MV-4-11 (cell line): Measurements from ENCODE around the gene OTOF.

Source experiments
- DNase-seq: peaks from one replicate; lab custom pipeline; 2025; lab: John Stamatoyannopoulos, UW

OTOF gene

GRCh38 chr2:26500406-26500805 is 22.5 kb upstream of the OTOF start:
- DNase-seq, result no peak

GRCh38 chr2:26495705-26496297 is 17.9 kb upstream of the OTOF start:
- no peak for DNase-seq

GRCh38 chr2:26494891-26495290 is 17.0 kb upstream of the OTOF start:
- DNase-seq, result no peak

GRCh38 chr2:26494199-26494598 is 16.3 kb upstream of the OTOF start:
- DNase-seq, result no peak

GRCh38 chr2:26493566-26493965 is 15.6 kb upstream of the OTOF start:
- DNase-seq, result peak; percentile 90

GRCh38 chr2:26492749-26493515 is 15.0 kb upstream of the OTOF start:
- peak; percentile 36 for DNase-seq

- no peak for DNase-seq
These were observed 13.7 kb upstream of the OTOF start for GRCh38 chr2:26491563-26492167.

- DNase-seq, result no peak
These were observed 11.4 kb upstream of the OTOF start for GRCh38 chr2:26489213-26489850.

- DNase-seq, result no peak
These were observed 10.7 kb upstream of the OTOF start for GRCh38 chr2:26488463-26489212.

GRCh38 chr2:26487192-26487591 is 9.3 kb upstream of the OTOF start:
- peak; percentile 21 for DNase-seq

- DNase-seq, result no peak
These were observed 8.9 kb upstream of the OTOF start for GRCh38 chr2:26486789-26487188.

GRCh38 chr2:26485725-26486418 is 7.9 kb upstream of the OTOF start:
- no peak for DNase-seq

GRCh38 chr2:26485099-26485498 is 7.2 kb upstream of the OTOF start:
- no peak for DNase-seq

GRCh38 chr2:26484579-26484978 is 6.7 kb upstream of the OTOF start:
- DNase-seq, result no peak

GRCh38 chr2:26483957-26484565 is 6.1 kb upstream of the OTOF start:
- no peak for DNase-seq

GRCh38 chr2:26483516-26483915 is 5.6 kb upstream of the OTOF start:
- no peak for DNase-seq

GRCh38 chr2:26483027-26483326 is 5.1 kb upstream of the OTOF start:
- DNase-seq, result no peak

GRCh38 chr2:26482211-26483026 is 4.5 kb upstream of the OTOF start:
- DNase-seq, result no peak

GRCh38 chr2:26481706-26482105 is 3.8 kb upstream of the OTOF start:
- no peak for DNase-seq
